Stomach (tissue), 4 donors: ENCODE data around the gene NPAS3.

Experiments
- CTCF ChIP-seq, 7 experiments: fragments of 450-650 bp in 4 of 7; fragments of 200-600 bp in 3 of 7; sonication (generic) in 3 of 7; IDR thresholded peaks; one replicate each; pipeline ENCODE4 v1.5.1; 2016 to 2019; ENCODE audit warnings: antibody characterized with exemption in 7 of 7, control low read depth in 2 of 7, mild to moderate bottlenecking in 1 of 7
- POLR2A ChIP-seq, 4 donors: fragments of 450-650 bp; IDR thresholded peaks; one replicate each; pipeline ENCODE4 v1.6.1; 2016; ENCODE audit warnings: antibody characterized with exemption in 4 of 4, control low read depth in 2 of 4, mild to moderate bottlenecking in 1 of 4, moderate library complexity in 1 of 4
- POLR2AphosphoS5 ChIP-seq, 3 donors: sonication (generic); formaldehyde crosslinking; IDR thresholded peaks; one replicate each; pipeline ENCODE4 v1.6.1; 2016; ENCODE audit warnings: antibody characterized with exemption in 3 of 3

GRCh38 chr14:33504246-33505099 is 565.8 kb downstream of the NPAS3 start:
- no peak for TF ChIP-seq CTCF (IDR thresholded peaks at IDR 0.05)
- no peak for TF ChIP-seq POLR2AphosphoS5 (IDR thresholded peaks at IDR 0.05)
- TF ChIP-seq POLR2A (IDR thresholded peaks at IDR 0.05), result no peak
